ENCODE results near the gene GJD3. TPM values are rescaled to one million over a fixed set of nuclear protein-coding genes. Genes with fewer than 3 reads are reported as not detected.

GJD3 gene
- total RNA-seq, 2 donors from 2014 or later: 0.82 to 5.3 TPM

DNA sequence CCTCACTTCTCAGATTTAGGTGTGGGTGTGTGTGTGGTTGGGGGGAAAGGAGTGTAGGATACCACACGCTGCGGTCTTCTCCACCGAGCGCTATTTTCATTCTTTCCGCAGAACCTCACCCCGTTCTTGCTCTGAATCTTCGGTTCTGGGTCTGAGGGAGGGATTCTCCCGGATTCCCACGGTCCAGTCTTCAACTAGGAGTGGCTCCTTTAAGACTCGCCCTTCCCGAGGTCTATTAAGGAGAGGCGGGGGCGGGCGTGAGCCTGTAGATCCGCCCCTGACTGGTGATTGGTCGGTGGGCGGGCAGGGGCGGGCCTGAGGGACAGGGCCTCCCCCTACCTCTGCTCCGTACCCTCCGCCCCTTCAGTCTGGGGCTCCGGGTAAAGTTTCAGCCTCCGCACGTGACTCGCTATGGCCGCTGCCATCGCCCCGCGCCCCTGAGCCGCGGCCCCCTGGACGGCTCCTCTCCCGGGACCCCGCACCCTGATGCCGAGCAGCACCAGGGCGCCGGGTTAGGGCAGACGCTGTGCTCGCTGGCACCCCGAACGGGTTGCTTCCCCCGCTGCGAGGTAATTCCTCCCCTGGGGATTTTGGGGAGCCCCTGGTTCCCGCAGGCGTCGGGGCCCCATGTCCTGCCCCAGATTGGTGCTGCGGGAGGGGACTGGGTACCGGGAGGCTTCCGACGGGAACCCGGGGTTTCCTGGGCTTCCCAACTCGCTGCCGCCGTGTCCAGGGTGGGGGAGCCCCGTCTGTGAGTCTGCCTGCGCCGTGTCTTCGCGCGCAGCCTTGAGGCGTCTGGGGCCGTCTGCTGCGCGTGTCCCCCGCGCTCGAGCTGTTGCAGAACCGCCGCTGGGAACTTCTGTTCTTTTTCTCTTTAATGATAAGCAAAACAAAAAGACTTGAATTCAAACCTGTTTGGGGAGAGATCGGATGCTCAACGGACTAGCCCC lies 46.4 kb downstream of the GJD3 start:
- no peaks in the 10 kb centered on the region for H3K9me3 ChIP-seq
- no peaks in the 10 kb centered on the region for H3K27me3 ChIP-seq (replicated peaks; ENCODE audit: insufficient read depth)
- H3K36me3 ChIP-seq: no peaks in the 10 kb centered on the region
- under 1% methylated on average over 49 of the region's 70 CpGs for WGBS
- H3K27ac ChIP-seq: peak overlapping the region; percentile 82 to 83
- peak; percentile 98 for DNase-seq (ENCODE audit: low spot score)
- TF ChIP-seq POLR2AphosphoS5 (IDR thresholded peaks at IDR 0.05) (peak; percentile 97), CTCF (IDR thresholded peaks at IDR 0.05) (peak in 1 of 4 experiments; percentile 9), POLR2A (IDR thresholded peaks at IDR 0.05) (peak; percentile 83)
- peaks cover 41% of the 10 kb centered on the region for H3K4me1 ChIP-seq (replicated peaks)
- intact Hi-C loops (cut with DNase I): loop anchor here (10.0 kb wide), 1 partner anchor 97 kb away; the partner anchor contains the start of gene TOP2A
- H3K4me3 ChIP-seq: peak overlapping the region; percentile 89 to 98

GRCh38 chr17:40317345-40317873 lies 47.1 kb downstream of the GJD3 start:
- no peak for DNase-seq (ENCODE audit: low spot score)
- H3K4me1 ChIP-seq (replicated peaks): peaks cover 41% of the 10 kb centered on the region
- TF ChIP-seq CTCF (IDR thresholded peaks at IDR 0.05): peak in 2 of 4 experiments; percentile 27 to 29
- TF ChIP-seq POLR2A (IDR thresholded peaks at IDR 0.05): no peak
- no peak for TF ChIP-seq POLR2AphosphoS5 (IDR thresholded peaks at IDR 0.05)
- intact Hi-C loops (cut with DNase I): loop anchor here (10.0 kb wide), 1 partner anchor 97 kb away; the partner anchor contains the start of gene TOP2A
- H3K9me3 ChIP-seq: no peaks in the 10 kb centered on the region
- H3K4me3 ChIP-seq: peak overlapping the region; percentile 89 to 98
- H3K27ac ChIP-seq: peak overlapping the region; percentile 82 to 83
- H3K27me3 ChIP-seq (replicated peaks; ENCODE audit: insufficient read depth): no peaks in the 10 kb centered on the region
- WGBS: 13% methylated on average over 6 of the region's 6 CpGs
- no peaks in the 10 kb centered on the region for H3K36me3 ChIP-seq

GRCh38 chr17:40316571-40317344 lies 47.8 kb downstream of the GJD3 start:
- H3K4me1 ChIP-seq (replicated peaks): peaks cover 36% of the 10 kb centered on the region
- intact Hi-C loops (cut with DNase I): loop anchor here (10.0 kb wide), 1 partner anchor 98 kb away; the partner anchor contains the start of gene TOP2A
- 7% methylated on average over 32 of the region's 38 CpGs for WGBS
- H3K4me3 ChIP-seq: peak overlapping the region; percentile 6 to 98
- H3K27me3 ChIP-seq (replicated peaks; ENCODE audit: insufficient read depth): no peaks in the 10 kb centered on the region
- H3K9me3 ChIP-seq: no peaks in the 10 kb centered on the region
- H3K27ac ChIP-seq: peak overlapping the region; percentile 82 to 83
- no peaks in the 10 kb centered on the region for H3K36me3 ChIP-seq
- TF ChIP-seq POLR2A (IDR thresholded peaks at IDR 0.05) (no peak), CTCF (IDR thresholded peaks at IDR 0.05) (peak in 1 of 4 experiments; percentile 11), POLR2AphosphoS5 (IDR thresholded peaks at IDR 0.05) (peak; percentile 30)
- DNase-seq (ENCODE audit: low spot score): peak; percentile 56

DNA sequence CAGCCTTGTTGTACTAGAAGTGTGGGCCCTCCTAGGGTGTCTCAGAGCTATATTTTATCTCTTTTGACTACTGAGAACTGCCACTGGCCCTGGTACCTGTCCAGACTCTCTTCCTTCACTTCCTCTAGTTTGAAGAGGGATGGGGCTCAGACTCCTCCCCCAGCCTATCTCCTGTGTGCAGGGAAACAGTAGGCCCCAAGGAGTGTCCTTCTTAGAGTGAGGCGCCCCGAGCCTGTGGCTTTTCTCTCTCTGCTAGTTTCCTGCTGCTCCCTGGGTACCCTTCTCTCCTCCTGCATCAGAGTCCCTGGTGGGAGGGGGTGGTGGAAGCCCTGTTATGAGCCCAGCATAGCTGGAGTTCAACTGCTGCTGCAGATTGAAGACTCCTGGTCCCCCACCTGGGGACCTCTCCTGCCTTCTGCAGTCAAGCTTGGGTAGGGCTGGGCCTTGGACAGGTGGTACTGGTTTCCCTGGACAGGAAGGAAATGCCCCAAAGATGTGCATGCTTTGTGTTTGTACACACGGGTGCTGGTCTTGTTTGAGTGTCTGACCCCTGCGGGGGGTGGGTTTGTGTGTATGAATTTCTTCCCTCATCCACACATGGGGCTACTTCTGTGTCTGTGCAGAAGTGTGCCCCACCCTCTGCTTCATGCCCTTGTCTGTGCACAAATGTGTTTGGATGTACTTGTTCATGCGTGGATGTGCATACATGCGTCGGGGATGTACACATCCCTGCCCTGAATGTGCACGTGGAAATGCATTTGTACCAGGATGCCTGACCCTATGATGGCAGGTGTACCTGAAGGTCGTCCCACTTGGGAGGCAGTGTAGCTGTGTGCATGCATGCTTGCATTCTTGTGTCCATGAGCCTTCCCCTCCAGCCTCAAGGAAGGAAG lies 48.6 kb downstream of the GJD3 start:
- no peaks in the 10 kb centered on the region for H3K27me3 ChIP-seq (replicated peaks; ENCODE audit: insufficient read depth)
- peak overlapping the region; percentile 82 to 83 for H3K27ac ChIP-seq
- no peak for DNase-seq (ENCODE audit: low spot score)
- no peaks in the 10 kb centered on the region for H3K9me3 ChIP-seq
- H3K4me1 ChIP-seq (replicated peaks): peaks cover 31% of the 10 kb centered on the region
- 49% methylated on average over 9 of the region's 9 CpGs for WGBS
- intact Hi-C loops (cut with DNase I): loop anchor here (10.0 kb wide), 1 partner anchor 99 kb away; the partner anchor contains the start of gene TOP2A
- TF ChIP-seq CTCF (IDR thresholded peaks at IDR 0.05): no peak
- no peak for TF ChIP-seq POLR2AphosphoS5 (IDR thresholded peaks at IDR 0.05)
- TF ChIP-seq POLR2A (IDR thresholded peaks at IDR 0.05): no peak
- H3K36me3 ChIP-seq: no peaks in the 10 kb centered on the region
- peak overlapping the region in 1 of 2 donors; percentile 98 for H3K4me3 ChIP-seq

Data from prostate gland (tissue), 2 donors.